Epithelial cell of prostate (primary cell): ENCODE data around the gene SMAP2.
A peak's percentile ranks its signal among the peaks of the same experiment; 100 is the strongest.
"Not testable (repeated sequence)": the region's sequence is repeated elsewhere in the genome, so short reads cannot be mapped to it uniquely, and the experiment has no call there.

Experiments used
- DNase-seq: peaks from one replicate; pipeline ENCODE4 v3.0.0-alpha.2; 2011; ENCODE audit warnings: low read depth, low spot score
- H3K27ac ChIP-seq: fragments of 450-650 bp; 2 replicates; pipeline ENCODE4 v1.5.1; 2017; ENCODE audit warnings: mild to moderate bottlenecking

Gene SMAP2

GRCh38 chr1:40363721-40364120, 9.8 kb upstream of the SMAP2 start:
- no peak for DNase-seq
- H3K27ac ChIP-seq: no peak overlapping the region

- no peak for DNase-seq
- no peak overlapping the region for H3K27ac ChIP-seq
These were observed 1.7 kb upstream of the SMAP2 start for GRCh38 chr1:40371707-40372258.

- DNase-seq: no peak
- no peak overlapping the region for H3K27ac ChIP-seq
These were observed 737 bp upstream of the SMAP2 start for GRCh38 chr1:40372658-40373322.

- no peak for DNase-seq
- no peak overlapping the region for H3K27ac ChIP-seq
These were observed 4.0 kb downstream of the SMAP2 start for GRCh38 chr1:40377512-40377911.

GRCh38 chr1:40379785-40380452, 6.4 kb downstream of the SMAP2 start:
- no peak overlapping the region for H3K27ac ChIP-seq
- DNase-seq: no peak

- no peak for DNase-seq
- peak overlapping the region; percentile 67 for H3K27ac ChIP-seq
These were observed 7.3 kb downstream of the SMAP2 start for GRCh38 chr1:40380817-40381216.

- no peak for DNase-seq
- peak overlapping the region; percentile 67 for H3K27ac ChIP-seq
These were observed 8.0 kb downstream of the SMAP2 start for GRCh38 chr1:40381268-40382107.

- peak overlapping the region; percentile 67 for H3K27ac ChIP-seq
- DNase-seq: no peak
These were observed 8.6 kb downstream of the SMAP2 start for GRCh38 chr1:40382108-40382460.

- peak overlapping the region; percentile 67 for H3K27ac ChIP-seq
- no peak for DNase-seq
These were observed 9.1 kb downstream of the SMAP2 start for GRCh38 chr1:40382601-40383000.

- DNase-seq: no peak
- peak overlapping the region; percentile 67 for H3K27ac ChIP-seq
These were observed 9.6 kb downstream of the SMAP2 start for GRCh38 chr1:40383095-40383487.

GRCh38 chr1:40383488-40384412, 10.2 kb downstream of the SMAP2 start:
- no peak for DNase-seq
- peak overlapping the region; percentile 67 for H3K27ac ChIP-seq

GRCh38 chr1:40384413-40384762, 10.9 kb downstream of the SMAP2 start:
- DNase-seq: no peak
- H3K27ac ChIP-seq: peak overlapping the region; percentile 67

- no peak for DNase-seq
- no peak overlapping the region for H3K27ac ChIP-seq
These were observed 11.4 kb downstream of the SMAP2 start for GRCh38 chr1:40384887-40385286.

GRCh38 chr1:40385437-40386358, 12.2 kb downstream of the SMAP2 start:
- no peak for DNase-seq
- no peak overlapping the region for H3K27ac ChIP-seq

GRCh38 chr1:40386359-40386723, 12.8 kb downstream of the SMAP2 start:
- DNase-seq: no peak
- no peak overlapping the region for H3K27ac ChIP-seq

- H3K27ac ChIP-seq: no peak overlapping the region
- DNase-seq: no peak
These were observed 13.3 kb downstream of the SMAP2 start for GRCh38 chr1:40386796-40387195.

- H3K27ac ChIP-seq, DNase-seq: not testable (repeated sequence)
These were observed 14.1 kb downstream of the SMAP2 start for GRCh38 chr1:40387381-40388306.
